AG08396 (cell line): ENCODE results near the gene CYB5R4.

Source experiments
- DNase-seq: peaks from one replicate; pipeline ENCODE4 v3.0.0; 2012; ENCODE audit warnings: low spot score, mixed read lengths

The CYB5R4 gene, protein sequence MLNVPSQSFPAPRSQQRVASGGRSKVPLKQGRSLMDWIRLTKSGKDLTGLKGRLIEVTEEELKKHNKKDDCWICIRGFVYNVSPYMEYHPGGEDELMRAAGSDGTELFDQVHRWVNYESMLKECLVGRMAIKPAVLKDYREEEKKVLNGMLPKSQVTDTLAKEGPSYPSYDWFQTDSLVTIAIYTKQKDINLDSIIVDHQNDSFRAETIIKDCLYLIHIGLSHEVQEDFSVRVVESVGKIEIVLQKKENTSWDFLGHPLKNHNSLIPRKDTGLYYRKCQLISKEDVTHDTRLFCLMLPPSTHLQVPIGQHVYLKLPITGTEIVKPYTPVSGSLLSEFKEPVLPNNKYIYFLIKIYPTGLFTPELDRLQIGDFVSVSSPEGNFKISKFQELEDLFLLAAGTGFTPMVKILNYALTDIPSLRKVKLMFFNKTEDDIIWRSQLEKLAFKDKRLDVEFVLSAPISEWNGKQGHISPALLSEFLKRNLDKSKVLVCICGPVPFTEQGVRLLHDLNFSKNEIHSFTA

GRCh38 chr6:83859410-83860358 is at the start of gene CYB5R4:
CYB5R4 (plus strand) TSS chr6:83859689; CDS start chr6:83859783, 94 bp downstream.
- DNase-seq = peak; percentile 98

GRCh38 chr6:83812595-83812994 is 46.9 kb upstream of the CYB5R4 start:
- DNase-seq = no peak

- DNase-seq = no peak
These were observed 43.7 kb upstream of the CYB5R4 start for GRCh38 chr6:83815631-83816272.

DNA sequence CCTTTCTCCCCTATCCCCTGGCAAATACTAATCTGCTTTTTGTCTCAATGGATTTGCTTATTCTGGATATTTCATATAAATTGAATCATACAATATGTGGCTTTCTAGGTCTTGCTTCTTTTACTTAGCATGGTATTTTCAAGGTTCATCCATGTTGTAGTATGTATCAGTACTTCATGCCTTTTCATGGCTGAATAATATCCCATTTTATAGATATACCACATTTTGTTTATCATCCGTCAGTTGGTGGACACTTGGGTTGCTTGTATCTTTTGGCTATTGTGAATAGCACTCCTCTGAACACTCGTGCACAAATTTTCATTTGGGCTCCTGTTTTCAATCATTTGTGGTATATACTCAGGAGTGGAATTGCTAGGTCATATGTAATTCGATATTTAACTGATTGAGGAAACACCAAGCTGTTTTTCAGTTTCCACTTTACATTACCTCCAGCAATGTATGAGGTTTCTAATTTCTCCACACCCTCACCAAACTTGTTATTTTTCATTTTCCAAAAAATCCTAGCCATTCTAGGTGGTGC is 36.8 kb upstream of the CYB5R4 start:
- DNase-seq = no peak

GRCh38 chr6:83824388-83824801 is 35.1 kb upstream of the CYB5R4 start:
- DNase-seq = no peak

GRCh38 chr6:83824831-83825230 is 34.7 kb upstream of the CYB5R4 start:
- DNase-seq = no peak

GRCh38 chr6:83827050-83827449 is 32.4 kb upstream of the CYB5R4 start:
- DNase-seq = no peak

DNA sequence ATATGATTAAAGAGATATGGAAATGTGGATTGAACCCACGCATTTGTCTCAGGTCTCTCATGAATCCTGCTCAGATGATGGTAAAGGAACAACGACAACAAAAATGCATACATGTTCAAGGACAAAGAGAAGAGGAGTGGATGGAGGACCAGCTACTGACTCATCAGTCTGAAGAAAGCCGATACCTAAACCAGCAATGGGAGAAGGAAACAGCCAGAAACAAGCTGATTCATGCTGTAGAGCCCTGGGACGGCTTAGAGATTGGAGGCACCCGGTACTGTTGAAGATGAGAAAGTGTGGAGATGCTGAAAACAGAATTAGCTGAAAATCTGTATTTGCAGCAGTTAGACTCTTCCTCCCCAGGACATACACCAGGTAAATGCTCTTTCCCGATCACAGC is 20.8 kb upstream of the CYB5R4 start:
- no peak for DNase-seq

DNA sequence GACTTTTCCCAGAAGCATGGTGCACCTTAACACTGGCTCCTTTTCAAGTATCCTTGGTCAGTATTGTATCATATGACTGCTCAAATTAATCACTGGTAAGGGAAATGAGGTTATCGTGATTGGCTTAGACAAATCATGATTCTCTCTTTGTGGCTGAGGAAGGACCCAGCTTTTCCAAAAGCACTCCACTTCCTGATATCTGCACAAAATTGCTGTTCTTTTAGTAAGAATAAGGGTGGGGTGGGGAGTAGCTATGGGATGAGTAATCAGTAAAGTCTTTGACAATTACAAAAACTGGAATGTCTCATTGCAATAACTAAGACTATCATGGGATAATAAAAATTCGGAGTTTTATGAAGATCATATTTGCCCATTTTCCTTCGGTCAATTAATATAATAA is 15.3 kb upstream of the CYB5R4 start:
- no peak for DNase-seq

- DNase-seq = no peak
These were observed 13.2 kb upstream of the CYB5R4 start for GRCh38 chr6:83846291-83846690.

DNA sequence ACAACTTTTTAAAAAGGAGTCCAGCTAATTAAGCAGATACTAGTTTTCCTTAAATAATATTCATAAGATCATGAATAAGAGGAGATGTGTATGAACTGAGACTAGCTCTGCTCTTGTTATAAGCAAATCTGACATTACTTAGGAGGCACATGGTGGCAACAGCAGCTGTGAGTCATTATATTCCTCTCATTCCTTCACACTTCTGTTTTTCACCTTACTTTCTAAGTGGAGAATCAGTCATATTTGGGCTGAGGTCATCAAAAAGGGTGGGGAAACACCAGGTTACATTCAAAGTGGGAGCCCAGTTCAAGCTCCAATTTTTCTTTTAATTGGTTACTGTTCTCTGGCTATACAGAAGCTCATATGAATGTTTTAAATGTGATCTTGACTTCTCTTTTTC is 12.3 kb upstream of the CYB5R4 start:
- no peak for DNase-seq

DNA sequence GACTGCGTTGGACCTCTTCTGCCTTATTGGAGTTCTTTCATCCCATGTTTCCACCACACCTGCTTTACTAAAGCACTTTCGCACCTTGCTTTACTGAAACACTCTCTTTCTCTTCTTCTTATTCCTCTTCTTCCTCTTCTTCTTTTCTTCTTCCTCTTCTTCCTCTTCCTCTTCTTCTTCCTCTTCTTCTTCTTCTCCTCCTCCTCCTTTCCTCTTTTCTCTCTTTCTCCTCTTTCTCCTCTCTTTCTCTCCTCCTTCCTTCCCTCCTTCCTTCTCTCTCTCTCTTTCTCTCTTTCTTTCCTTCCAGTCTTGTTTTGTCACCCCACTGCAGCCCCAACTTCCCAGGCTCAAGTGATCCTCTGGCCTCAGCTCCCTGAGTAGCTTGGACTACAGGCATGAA is 10.4 kb upstream of the CYB5R4 start:
- DNase-seq = no peak

DNA sequence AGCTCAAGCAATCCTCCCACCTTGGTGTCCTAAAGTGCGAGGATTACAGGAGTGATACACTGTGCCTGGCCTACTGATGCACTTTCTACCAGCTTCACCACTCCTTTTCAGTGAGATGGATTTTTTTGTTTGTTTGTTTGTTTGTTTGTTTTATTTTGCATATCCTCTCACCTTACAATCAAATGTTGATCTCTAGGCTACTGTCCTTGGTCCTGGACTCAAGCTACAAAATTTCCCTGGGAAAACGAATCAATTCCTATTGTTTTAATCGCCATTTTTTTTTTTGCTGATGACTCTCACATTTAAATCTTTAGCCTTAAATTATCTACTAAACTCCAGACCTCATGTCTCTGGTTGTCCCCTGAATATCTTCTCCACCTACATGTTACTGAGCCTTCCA is 9.9 kb upstream of the CYB5R4 start:
- DNase-seq = no peak

DNA sequence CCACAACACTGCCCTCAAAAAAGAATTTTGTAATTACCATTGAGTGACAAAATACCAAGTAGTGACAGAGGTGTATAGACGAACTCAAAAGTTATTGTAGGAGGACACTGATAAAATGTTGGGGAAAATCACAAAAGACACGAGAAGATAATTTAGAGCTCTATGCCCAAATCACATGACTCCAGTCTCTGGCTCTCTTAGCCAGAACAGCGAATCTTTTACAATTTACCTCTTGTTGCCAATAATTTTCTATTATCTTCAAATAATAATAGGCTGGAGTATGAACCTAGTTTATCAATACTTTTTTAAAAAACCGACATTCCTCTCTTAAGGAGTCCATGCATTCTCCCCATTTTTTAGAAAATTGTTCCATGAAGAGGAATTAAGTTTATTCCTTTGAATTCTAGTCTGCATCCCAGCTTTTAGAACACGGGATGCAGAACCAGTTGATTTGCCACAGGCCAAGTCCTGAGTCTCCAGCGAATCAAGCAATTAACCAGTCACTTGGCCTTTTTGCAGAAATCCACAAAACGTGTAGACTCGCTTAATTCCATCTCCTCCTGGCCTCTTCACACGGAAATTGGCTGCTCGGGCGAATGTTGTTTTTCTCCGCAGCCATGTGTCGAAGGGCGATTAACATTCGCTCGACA is 6.8 kb upstream of the CYB5R4 start:
- DNase-seq = no peak

- peak; percentile 25 for DNase-seq
These were observed 6.1 kb upstream of the CYB5R4 start, which contains the start of gene RIPPLY2 for GRCh38 chr6:83853178-83854000. RIPPLY2 (plus strand) TSS chr6:83853360; CDS start chr6:83853417, 57 bp downstream.

GRCh38 chr6:83854001-83854501 is 5.4 kb upstream of the CYB5R4 start:
- DNase-seq = no peak

GRCh38 chr6:83854766-83855165 is 4.7 kb upstream of the CYB5R4 start:
- no peak for DNase-seq

DNA sequence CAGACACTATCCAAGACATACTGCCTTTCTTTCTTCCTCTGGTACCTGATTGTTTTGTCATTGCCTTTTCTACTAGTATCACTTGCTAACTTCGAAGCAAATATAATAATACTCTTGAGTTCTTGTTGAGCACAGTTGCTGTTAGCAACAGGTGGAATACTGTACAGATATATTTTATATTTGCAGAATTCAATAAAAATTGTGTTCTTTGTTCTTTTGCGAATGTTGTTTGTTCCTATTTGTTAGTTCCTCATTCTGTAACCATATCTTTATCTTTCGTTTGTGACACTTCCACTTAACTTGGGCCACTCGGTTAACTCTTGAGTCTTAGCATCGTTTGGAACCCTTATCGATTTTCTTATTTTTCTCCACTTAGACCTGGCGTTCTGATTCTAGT is 868 bp downstream of the CYB5R4 start:
- no peak for DNase-seq

GRCh38 chr6:83860782-83861495 is 1.4 kb downstream of the CYB5R4 start:
- no peak for DNase-seq
